ENCODE measurements around the gene PKD2L1. TPM values are rescaled to one million over a fixed set of nuclear protein-coding genes. Genes with fewer than 3 reads are reported as not detected.

PKD2L1 gene
- total RNA-seq, 4 donors from 2014 or later: not detected

- H3K9me3 ChIP-seq: no peaks in the 10 kb centered on the region
- no peak overlapping the region for H3K4me3 ChIP-seq (replicated peaks in 1 of 3)
- 48 to 55% methylated on average over 8 to 9 of the region's 9 CpGs for WGBS, 2 donors
- TF ChIP-seq POLR2A (IDR thresholded peaks at IDR 0.05) (no peak), CTCF (IDR thresholded peaks at IDR 0.05) (no peak)
- H3K27me3 ChIP-seq: no peaks in the 10 kb centered on the region
- intact Hi-C loops (cut with DNase I): no loop called here
- no peak overlapping the region for H3K27ac ChIP-seq
- H3K36me3 ChIP-seq: no peaks in the 10 kb centered on the region
- H3K4me1 ChIP-seq: peaks cover 4 to 15% of the 10 kb centered on the region in 2 donors
- no peak for DNase-seq
Observed at GRCh38 chr10:100345570-100346330, 15.7 kb upstream of the PKD2L1 start.

GRCh38 chr10:100344241-100344788 lies 14.3 kb upstream of the PKD2L1 start:
- TF ChIP-seq POLR2A (IDR thresholded peaks at IDR 0.05) (no peak), CTCF (IDR thresholded peaks at IDR 0.05) (no peak)
- Histone ChIP-seq H3K27ac (no peak overlapping the region), H3K9me3 (no peaks in the 10 kb centered on the region), H3K36me3 (no peaks in the 10 kb centered on the region), H3K27me3 (no peaks in the 10 kb centered on the region), H3K4me1 (peaks cover 4 to 15% of the 10 kb centered on the region in 2 donors), H3K4me3 (replicated peaks in 1 of 3) (no peak overlapping the region)
- intact Hi-C loops (cut with DNase I): no loop called here
- 71 to 72% methylated on average over 3 of the region's 3 CpGs for WGBS, 2 donors
- no peak for DNase-seq

GRCh38 chr10:100342627-100342972 lies 12.6 kb upstream of the PKD2L1 start:
- TF ChIP-seq CTCF (IDR thresholded peaks at IDR 0.05) (no peak), POLR2A (IDR thresholded peaks at IDR 0.05) (no peak)
- no peaks in the 10 kb centered on the region for H3K9me3 ChIP-seq
- WGBS, 2 donors: 79% methylated on average over 7 of the region's 7 CpGs
- no peak for DNase-seq
- no peak overlapping the region for H3K27ac ChIP-seq
- H3K4me1 ChIP-seq: peaks cover 1 to 13% of the 10 kb centered on the region in 2 donors
- no peaks in the 10 kb centered on the region for H3K36me3 ChIP-seq
- no peaks in the 10 kb centered on the region for H3K27me3 ChIP-seq
- intact Hi-C loops (cut with DNase I): no loop called here
- no peak overlapping the region for H3K4me3 ChIP-seq (replicated peaks in 1 of 3)

- Histone ChIP-seq H3K9me3 (no peaks in the 10 kb centered on the region), H3K4me1 (peaks cover 0 to 8% of the 10 kb centered on the region in 2 donors), H3K36me3 (no peaks in the 10 kb centered on the region), H3K27me3 (no peaks in the 10 kb centered on the region), H3K4me3 (replicated peaks in 1 of 3) (no peak overlapping the region), H3K27ac (no peak overlapping the region)
- 44 to 49% methylated on average over 7 to 9 of the region's 9 CpGs for WGBS, 2 donors
- intact Hi-C loops (cut with DNase I): no loop called here
- TF ChIP-seq CTCF (IDR thresholded peaks at IDR 0.05) (peak in 4 of 6 experiments; percentile 28 to 48 (median 40)), POLR2A (IDR thresholded peaks at IDR 0.05) (no peak)
- peak; percentile 12 to 27 for DNase-seq
Observed at GRCh38 chr10:100341953-100342626, 12.1 kb upstream of the PKD2L1 start.

Measured in thyroid gland (tissue), 4 donors.